Testis (tissue), 2 donors: ENCODE results near the gene ZNF714.

Source experiments
- POLR2A ChIP-seq: fragments of 450-650 bp; IDR thresholded peaks from one replicate; pipeline ENCODE4 v1.6.1; 2017; ENCODE audit warnings: antibody characterized with exemption, mild to moderate bottlenecking, moderate library complexity
- TF ChIP-seq, protein P1 (sequence below), 3 experiments: fragments of 450-650 bp in 2 of 3; fragments of 200-600 bp in 1 of 3; sonication (generic) in 1 of 3; IDR thresholded peaks; one replicate each; pipeline ENCODE4 v1.5.1; 2016 to 2019; ENCODE audit warnings: antibody characterized with exemption in 3 of 3, mild to moderate bottlenecking in 2 of 3, moderate library complexity in 1 of 3

DNA sequence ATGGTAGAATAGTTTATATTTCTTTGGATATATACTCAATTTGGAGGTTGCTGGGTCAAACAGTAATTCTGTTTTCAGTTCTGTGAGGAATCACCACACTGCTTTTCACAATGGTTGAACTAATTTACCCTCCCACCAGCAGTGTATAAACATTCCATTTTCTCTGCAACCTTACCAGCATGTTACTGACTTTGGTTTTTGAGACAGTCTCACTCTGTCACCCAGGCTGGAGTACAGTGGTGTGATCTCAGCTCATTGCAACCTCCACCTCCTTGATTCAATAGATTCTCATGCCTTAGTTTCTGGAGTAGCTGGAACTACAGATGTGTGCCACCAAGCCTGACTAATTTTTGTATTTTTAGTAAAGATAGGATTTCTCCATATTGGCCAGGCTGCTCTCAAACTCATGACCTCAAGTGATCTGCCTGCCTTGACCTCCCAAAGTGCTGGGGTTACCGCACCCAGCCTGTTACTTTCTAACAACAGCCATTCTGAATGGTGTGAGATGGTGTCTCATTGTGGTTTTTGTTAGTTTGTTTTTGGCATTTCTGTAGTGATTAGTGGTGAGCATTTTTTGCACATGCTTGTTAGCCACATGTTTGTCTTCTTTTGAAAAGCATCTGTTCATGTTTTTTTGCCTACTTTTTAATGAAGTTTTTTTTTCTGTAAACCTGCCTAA lies 12.5 kb downstream of the ZNF714 start:
- TF ChIP-seq, protein P1, sequence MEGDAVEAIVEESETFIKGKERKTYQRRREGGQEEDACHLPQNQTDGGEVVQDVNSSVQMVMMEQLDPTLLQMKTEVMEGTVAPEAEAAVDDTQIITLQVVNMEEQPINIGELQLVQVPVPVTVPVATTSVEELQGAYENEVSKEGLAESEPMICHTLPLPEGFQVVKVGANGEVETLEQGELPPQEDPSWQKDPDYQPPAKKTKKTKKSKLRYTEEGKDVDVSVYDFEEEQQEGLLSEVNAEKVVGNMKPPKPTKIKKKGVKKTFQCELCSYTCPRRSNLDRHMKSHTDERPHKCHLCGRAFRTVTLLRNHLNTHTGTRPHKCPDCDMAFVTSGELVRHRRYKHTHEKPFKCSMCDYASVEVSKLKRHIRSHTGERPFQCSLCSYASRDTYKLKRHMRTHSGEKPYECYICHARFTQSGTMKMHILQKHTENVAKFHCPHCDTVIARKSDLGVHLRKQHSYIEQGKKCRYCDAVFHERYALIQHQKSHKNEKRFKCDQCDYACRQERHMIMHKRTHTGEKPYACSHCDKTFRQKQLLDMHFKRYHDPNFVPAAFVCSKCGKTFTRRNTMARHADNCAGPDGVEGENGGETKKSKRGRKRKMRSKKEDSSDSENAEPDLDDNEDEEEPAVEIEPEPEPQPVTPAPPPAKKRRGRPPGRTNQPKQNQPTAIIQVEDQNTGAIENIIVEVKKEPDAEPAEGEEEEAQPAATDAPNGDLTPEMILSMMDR (IDR thresholded peaks at IDR 0.05): no peak
- TF ChIP-seq POLR2A: no peak
